Ascending aorta (tissue), 2 donors: ENCODE measurements around the gene SNTG2. TPM values are rescaled to one million over a fixed set of nuclear protein-coding genes. Genes with fewer than 3 reads are reported as not detected.

ENCODE experiments used
- DNase-seq, 2 donors: peaks; one replicate each; pipeline ENCODE4 v3.0.0-alpha.2; 2019; ENCODE audit warnings: low spot score in 2 of 2
- H3K27ac ChIP-seq, 2 donors: fragments of 200-600 bp; sonication (generic); one replicate each; pipeline ENCODE4 v1.5.1; 2016 to 2017; ENCODE audit warnings: mild to moderate bottlenecking in 1 of 2
- H3K27me3 ChIP-seq: fragments of 200-600 bp; sonication (generic); one replicate; pipeline ENCODE4 v1.5.1; 2017
- H3K36me3 ChIP-seq, 2 donors: fragments of 200-600 bp; sonication (generic); one replicate each; pipeline ENCODE4 v1.5.1; 2016
- H3K4me1 ChIP-seq, 2 donors: fragments of 200-600 bp; sonication (generic); one replicate each; pipeline ENCODE4 v1.5.1; 2016 to 2017; ENCODE audit warnings: mild to moderate bottlenecking in 1 of 2
- H3K4me3 ChIP-seq, 2 donors: fragments of 200-600 bp; sonication (generic); one replicate each; pipeline ENCODE4 v1.5.1; 2016 to 2017; ENCODE audit warnings: mild to moderate bottlenecking in 1 of 2
- H3K9me3 ChIP-seq, 2 donors: fragments of 200-600 bp; sonication (generic); one replicate each; pipeline ENCODE4 v1.5.1; 2016
- CTCF ChIP-seq, 3 experiments: fragments of 200-600 bp in 2 of 3; fragments of 450-650 bp in 1 of 3; sonication (generic) in 2 of 3; IDR thresholded peaks; one replicate each; pipeline ENCODE4 v1.5.1; 2016 to 2019; ENCODE audit warnings: antibody characterized with exemption in 3 of 3, mild to moderate bottlenecking in 1 of 3, moderate library complexity in 1 of 3
- intact Hi-C: fragments of 100-400 bp; cut with DNase I; formaldehyde crosslinking; loops from one replicate; pipeline ENCODE4 v1.15.1; 2023
- total RNA-seq: library from RNA; depleted of rRNA; stranded (reverse); fragments of >200 nt; gene quantifications from one replicate; pipeline ENCODE4 v1.1.0, GENCODE V29; 2016

The SNTG2 gene
- total RNA-seq, 1 donor from 2014 or later: 9.9 TPM

GRCh38 chr2:954687-955000 lies 4.0 kb downstream of the SNTG2 start:
- intact Hi-C loops: no loop called here
- TF ChIP-seq CTCF (IDR thresholded peaks at IDR 0.05): no peak
- peaks cover 14% of the 10 kb centered on the region for H3K27me3 ChIP-seq
- DNase-seq: no peak
- no peak overlapping the region for H3K4me3 ChIP-seq
- H3K4me1 ChIP-seq: peaks cover 2 to 7% of the 10 kb centered on the region in 2 donors
- no peaks in the 10 kb centered on the region for H3K36me3 ChIP-seq
- no peak overlapping the region for H3K27ac ChIP-seq
- H3K9me3 ChIP-seq: no peaks in the 10 kb centered on the region

GRCh38 chr2:955829-956731 lies 5.4 kb downstream of the SNTG2 start:
- intact Hi-C loops: no loop called here
- H3K27me3 ChIP-seq: peaks cover 3% of the 10 kb centered on the region
- no peak for DNase-seq
- H3K27ac ChIP-seq: no peak overlapping the region
- no peaks in the 10 kb centered on the region for H3K36me3 ChIP-seq
- no peak overlapping the region for H3K4me3 ChIP-seq
- H3K4me1 ChIP-seq: no peaks in the 10 kb centered on the region
- no peak for TF ChIP-seq CTCF (IDR thresholded peaks at IDR 0.05)
- no peaks in the 10 kb centered on the region for H3K9me3 ChIP-seq

- intact Hi-C loops: no loop called here
These were observed 8.8 kb downstream of the SNTG2 start for GRCh38 chr2:959457-959856.

GRCh38 chr2:960061-960736 lies 9.6 kb downstream of the SNTG2 start:
- Histone ChIP-seq H3K9me3 (no peaks in the 10 kb centered on the region), H3K27me3 (no peaks in the 10 kb centered on the region), H3K36me3 (no peaks in the 10 kb centered on the region), H3K4me1 (no peaks in the 10 kb centered on the region), H3K4me3 (no peak overlapping the region), H3K27ac (no peak overlapping the region)
- intact Hi-C loops: no loop called here
- DNase-seq: no peak
- TF ChIP-seq CTCF (IDR thresholded peaks at IDR 0.05): no peak

More at GRCh38 chr2:959457-959856, 8.8 kb downstream of the SNTG2 start:
- Histone ChIP-seq H3K4me3 (no peak overlapping the region), H3K9me3 (no peaks in the 10 kb centered on the region), H3K27ac (no peak overlapping the region), H3K36me3 (no peaks in the 10 kb centered on the region), H3K27me3 (no peaks in the 10 kb centered on the region), H3K4me1 (no peaks in the 10 kb centered on the region)
- TF ChIP-seq CTCF (IDR thresholded peaks at IDR 0.05): no peak
- no peak for DNase-seq

GRCh38 chr2:961786-962185 lies 11.1 kb downstream of the SNTG2 start:
- Histone ChIP-seq H3K9me3 (no peaks in the 10 kb centered on the region), H3K4me1 (no peaks in the 10 kb centered on the region), H3K27me3 (no peaks in the 10 kb centered on the region), H3K27ac (no peak overlapping the region), H3K36me3 (no peaks in the 10 kb centered on the region), H3K4me3 (no peak overlapping the region)
- intact Hi-C loops: no loop called here
- TF ChIP-seq CTCF (IDR thresholded peaks at IDR 0.05): no peak
- DNase-seq: no peak
